Omental fat pad (tissue), 4 donors: ENCODE results near the gene PSORS1C2. TPM values are rescaled to one million over a fixed set of nuclear protein-coding genes. Genes with fewer than 3 reads are reported as not detected.
A peak's percentile ranks its signal among the peaks of the same experiment; 100 is the strongest.
"Not testable (repeated sequence)": the region's sequence is repeated elsewhere in the genome, so short reads cannot be mapped to it uniquely, and the experiment has no call there.

Experiments used
- ATAC-seq: fragments of 150-250 bp; one replicate; pipeline ENCODE4 v1.9.1; 2016; ENCODE audit warnings: mild to moderate bottlenecking, moderate library complexity; ENCODE audit not compliant: low FRiP score
- DNase-seq: peaks from one replicate; pipeline ENCODE4 v3.0.0-alpha.2; 2019; ENCODE audit warnings: low spot score
- total RNA-seq, 4 donors: library from RNA; depleted of rRNA; stranded (reverse); fragments of >200 nt; gene quantifications; one replicate each; pipeline ENCODE4 v1.1.0, GENCODE V29; 2016
- TF ChIP-seq, protein P1 (sequence below), 3 donors: fragments of 450-650 bp; IDR thresholded peaks; one replicate each; pipeline ENCODE4 v1.5.1; 2016 to 2017; ENCODE audit warnings: antibody characterized with exemption in 3 of 3, mild to moderate bottlenecking in 3 of 3, moderate library complexity in 2 of 3

Gene PSORS1C2
- total RNA-seq: not detected

DNA sequence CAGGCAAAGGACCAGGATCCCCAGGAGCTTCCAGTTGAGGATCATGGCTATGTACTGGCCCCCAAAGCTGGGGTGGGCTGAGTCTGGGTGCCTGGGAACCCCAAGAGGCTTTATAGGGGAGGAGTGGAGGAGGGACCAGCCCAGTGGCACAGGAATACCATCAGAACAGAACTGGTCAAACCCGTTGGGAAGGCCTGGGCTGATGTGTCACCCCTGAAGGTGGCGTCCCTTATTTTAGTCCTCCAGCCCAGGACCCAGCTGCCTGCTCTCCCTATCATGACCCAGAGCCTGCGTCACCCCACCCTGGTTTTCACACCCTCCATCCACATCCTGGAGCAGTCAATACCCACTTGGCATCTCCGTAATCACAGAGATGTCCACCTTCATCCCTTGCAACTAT lies at the start of gene PSORS1C2:
PSORS1C2 (minus strand) TSS at position 85 of the 400 bp plus-strand sequence; CDS start at position 45, 40 bp downstream.
- TF ChIP-seq, protein P1, sequence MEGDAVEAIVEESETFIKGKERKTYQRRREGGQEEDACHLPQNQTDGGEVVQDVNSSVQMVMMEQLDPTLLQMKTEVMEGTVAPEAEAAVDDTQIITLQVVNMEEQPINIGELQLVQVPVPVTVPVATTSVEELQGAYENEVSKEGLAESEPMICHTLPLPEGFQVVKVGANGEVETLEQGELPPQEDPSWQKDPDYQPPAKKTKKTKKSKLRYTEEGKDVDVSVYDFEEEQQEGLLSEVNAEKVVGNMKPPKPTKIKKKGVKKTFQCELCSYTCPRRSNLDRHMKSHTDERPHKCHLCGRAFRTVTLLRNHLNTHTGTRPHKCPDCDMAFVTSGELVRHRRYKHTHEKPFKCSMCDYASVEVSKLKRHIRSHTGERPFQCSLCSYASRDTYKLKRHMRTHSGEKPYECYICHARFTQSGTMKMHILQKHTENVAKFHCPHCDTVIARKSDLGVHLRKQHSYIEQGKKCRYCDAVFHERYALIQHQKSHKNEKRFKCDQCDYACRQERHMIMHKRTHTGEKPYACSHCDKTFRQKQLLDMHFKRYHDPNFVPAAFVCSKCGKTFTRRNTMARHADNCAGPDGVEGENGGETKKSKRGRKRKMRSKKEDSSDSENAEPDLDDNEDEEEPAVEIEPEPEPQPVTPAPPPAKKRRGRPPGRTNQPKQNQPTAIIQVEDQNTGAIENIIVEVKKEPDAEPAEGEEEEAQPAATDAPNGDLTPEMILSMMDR (IDR thresholded peaks at IDR 0.05): no peak
- ATAC-seq: no peak
- DNase-seq: no peak

DNA sequence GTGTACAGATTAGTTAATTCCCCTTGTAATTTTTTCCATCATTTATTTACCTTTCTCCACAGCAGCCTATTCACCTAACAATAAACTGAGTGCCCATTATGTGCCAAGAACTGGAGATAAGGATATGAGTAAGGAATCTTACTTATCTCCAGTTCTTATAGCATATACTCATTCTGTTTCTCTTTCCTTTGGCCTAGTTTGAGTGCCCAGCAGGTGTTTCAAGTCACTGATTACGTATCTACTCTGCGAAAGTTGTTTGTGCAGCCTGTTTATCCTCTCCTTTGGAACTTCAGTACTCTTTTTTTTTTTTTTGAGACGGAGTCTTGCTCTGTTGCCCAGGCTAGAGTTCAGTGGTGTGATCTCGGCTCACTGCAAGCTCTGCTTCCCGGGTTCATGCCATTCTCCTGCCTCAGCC lies 48.9 kb upstream of the PSORS1C2 start:
- ATAC-seq (no peak), DNase-seq (no peak)
- TF ChIP-seq, protein P1 (IDR thresholded peaks at IDR 0.05): no peak

DNA sequence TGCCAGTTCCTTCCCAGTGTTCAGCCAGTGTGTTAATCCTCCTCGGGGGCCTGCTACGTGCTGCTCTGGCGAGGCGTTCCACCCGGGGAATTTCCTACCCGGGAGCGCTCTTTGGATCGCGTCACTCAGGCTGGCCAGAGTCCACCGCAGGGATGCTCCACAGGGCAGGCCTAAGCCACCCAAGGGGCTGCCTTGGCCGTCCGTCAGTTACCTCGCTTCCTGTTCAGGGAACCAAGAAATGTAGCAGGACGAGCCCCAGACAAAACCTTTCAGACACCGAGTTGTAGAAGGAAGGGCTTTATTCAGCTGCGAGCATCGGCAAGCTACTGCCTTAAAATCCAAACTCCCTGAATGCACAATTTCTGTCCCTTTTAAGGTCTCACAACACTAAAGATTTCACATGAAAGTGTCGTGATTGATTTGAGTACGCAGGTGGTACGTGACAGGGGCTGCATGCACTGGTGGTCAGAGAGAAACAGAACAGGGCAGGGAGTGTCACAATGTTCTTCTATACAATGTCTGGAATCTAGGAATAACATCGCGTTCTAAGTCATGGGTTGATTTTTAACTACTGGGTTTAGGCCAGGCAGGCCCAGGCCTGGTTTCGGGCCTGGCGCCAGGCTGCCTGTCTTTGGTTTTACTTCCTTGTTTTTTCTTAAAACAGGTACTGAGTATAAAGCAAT lies 47.3 kb upstream of the PSORS1C2 start:
- TF ChIP-seq, protein P1 (IDR thresholded peaks at IDR 0.05): no peak
- ATAC-seq (no peak), DNase-seq (no peak)

DNA sequence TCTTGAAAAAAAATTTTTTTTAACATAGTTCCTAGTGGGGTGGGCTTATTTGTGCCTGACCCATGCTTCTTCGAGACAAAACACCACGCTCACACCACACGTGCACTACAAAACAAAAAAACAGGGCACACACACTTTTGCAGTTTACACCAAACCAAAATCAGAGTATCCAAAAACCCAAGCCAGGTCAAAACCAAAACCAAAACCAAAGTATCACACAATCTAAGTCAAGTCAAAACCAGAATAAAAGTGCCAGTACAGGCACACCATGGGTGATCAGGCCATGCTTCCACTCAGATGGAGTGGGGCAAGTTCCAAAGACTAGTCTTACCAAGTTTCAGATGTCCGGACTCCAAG lies 46.8 kb upstream of the PSORS1C2 start:
- ATAC-seq: not testable (repeated sequence)

DNA sequence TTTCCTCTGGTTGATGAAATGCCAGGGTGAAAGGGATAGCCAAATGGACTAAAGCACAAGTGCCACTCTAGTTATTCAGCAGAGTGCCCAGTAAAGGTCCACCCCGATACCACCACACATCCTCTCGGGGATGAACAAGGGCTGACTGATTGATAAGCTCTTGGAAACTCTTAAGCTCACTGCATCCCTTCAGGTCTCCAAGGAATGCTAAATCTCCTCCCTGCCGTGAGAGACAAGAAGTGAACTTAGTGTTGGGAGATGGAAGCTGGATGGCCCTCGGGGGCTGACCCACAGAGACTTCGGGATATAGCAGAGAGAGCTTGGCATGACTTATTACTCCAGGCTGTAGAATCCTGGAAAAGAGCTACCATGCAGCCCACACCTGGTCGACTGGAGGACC lies 45.0 kb upstream of the PSORS1C2 start:
- DNase-seq, ATAC-seq: not testable (repeated sequence)

More for the DNA sequence above, 46.8 kb upstream of the PSORS1C2 start:
- DNase-seq: not testable (repeated sequence)

DNA sequence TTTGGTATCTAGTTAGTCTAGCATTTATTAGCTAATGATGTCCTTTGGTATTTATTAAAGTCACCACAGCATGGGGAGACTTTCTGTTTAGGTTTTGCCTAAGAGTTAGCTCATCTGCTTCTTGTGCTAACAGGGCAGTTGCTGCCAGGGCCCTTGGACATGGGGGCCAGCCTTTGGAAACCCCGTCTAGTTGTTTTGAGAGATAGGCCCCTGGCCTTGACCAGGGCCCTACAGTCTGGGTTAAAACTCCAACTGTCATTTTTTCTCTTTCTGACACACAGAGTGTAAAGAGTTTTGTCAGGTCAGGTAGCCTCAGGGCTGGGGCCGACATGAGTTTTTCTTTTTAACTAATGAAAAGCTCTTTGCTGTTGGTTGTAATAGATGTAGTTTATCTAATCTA lies 44.4 kb upstream of the PSORS1C2 start:
- ATAC-seq, DNase-seq: not testable (repeated sequence)

DNA sequence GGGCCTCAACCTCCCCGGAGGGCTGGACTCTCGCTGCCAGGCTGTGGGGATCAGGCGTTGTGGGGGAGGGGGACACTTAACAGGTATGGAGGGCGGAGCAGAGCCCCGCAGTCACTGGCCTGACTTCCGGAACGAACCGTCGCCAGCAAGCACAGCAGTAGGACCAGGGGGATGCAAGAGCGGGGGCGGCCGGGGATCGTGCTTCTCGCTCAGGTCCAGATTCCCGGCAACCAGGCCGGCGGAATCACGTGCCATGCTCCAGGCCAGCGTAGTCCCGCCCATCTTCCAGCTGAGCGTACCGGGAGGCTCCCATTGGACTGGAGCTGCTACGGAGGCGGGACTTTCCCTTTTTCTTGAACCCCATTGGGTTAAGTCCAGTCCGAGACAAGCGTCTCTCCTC lies 41.6 kb upstream of the PSORS1C2 start:
- ATAC-seq (peak; percentile 96), DNase-seq (peak; percentile 43)
- TF ChIP-seq, protein P1 (IDR thresholded peaks at IDR 0.05): no peak

DNA sequence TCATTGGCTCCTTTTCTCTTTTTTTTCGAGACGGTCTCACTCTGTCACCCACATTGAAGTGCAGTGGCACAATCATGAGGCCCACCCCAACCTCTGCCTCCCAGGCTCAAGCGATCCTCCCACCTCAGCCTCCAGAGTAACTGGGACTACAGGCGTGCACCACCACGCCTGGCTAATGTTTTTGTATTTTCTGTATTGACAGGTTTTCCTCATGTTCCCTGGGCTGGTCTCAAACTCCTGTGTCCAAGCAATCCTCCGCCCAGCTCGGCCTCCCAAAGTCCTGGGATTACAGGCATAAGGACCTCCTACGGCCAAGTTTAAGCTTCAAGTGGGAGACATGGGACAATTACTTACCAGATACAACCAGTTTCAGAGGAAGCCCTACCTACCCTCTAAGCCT lies 41.0 kb upstream of the PSORS1C2 start:
- TF ChIP-seq, protein P1 (IDR thresholded peaks at IDR 0.05): no peak
- no peak for ATAC-seq
- DNase-seq: no peak

DNA sequence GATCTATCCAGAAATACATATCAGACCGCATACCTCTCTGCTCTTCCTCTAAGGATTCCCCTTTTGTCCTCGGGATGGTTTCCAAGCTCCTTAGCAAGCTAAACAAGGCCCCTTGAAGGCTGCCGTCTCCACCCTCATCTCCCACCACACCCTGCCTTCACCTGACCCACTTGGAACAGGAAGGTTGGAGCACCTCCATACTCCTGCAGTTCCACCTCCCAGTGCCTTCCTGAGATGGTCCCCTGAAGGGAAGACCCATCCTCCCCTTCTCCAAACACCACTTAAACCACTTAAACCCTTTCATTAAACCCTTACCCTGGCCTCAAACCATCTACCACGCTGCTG lies 40.1 kb upstream of the PSORS1C2 start:
- no peak for ATAC-seq
- DNase-seq: no peak
- TF ChIP-seq, protein P1 (IDR thresholded peaks at IDR 0.05): no peak
